GM12864 (cell line): ENCODE results near the gene SCAF8.
"Not testable (repeated sequence)": the region's sequence is repeated elsewhere in the genome, so short reads cannot be mapped to it uniquely, and the experiment has no call there.

Experiments
- DNase-seq: peaks from one replicate; pipeline ENCODE4 v3.0.0-alpha.2; 2011; ENCODE audit warnings: low read depth
- H3K4me3 ChIP-seq: 2 replicates; pipeline ENCODE4 v1.5.1; 2011; ENCODE audit warnings: mild to moderate bottlenecking, low read depth, low read length, control low read depth
- TF ChIP-seq, protein P1 (sequence below): IDR thresholded peaks from 2 replicates; pipeline ENCODE4 v1.5.1; 2011; ENCODE audit warnings: low read depth, mild to moderate bottlenecking, moderate library complexity, low read length, control low read depth, inconsistent platforms; ENCODE audit errors: missing control alignments

Gene SCAF8

DNA sequence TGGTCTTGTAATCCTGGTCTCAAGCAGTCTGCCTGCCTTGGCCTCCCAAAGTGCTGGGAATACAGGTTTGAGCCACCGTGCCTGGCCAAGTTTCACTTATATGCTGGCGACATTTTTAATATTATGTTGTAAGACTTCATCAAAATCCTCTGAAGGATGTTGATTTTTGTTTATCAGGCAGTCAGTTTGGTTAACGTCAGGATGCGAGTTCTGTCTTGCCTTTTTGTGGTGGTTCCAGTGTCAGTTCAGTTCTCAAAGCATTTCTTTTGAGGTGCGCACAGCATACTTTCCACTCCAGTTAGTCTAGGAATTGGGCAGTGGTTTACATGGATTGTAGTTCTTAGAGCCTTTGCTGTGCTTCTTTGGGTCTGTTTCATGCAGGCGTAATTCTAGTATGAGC lies 24.9 kb downstream of the SCAF8 start:
- no peak for DNase-seq
- H3K4me3 ChIP-seq = no peak overlapping the region
- TF ChIP-seq, protein P1, sequence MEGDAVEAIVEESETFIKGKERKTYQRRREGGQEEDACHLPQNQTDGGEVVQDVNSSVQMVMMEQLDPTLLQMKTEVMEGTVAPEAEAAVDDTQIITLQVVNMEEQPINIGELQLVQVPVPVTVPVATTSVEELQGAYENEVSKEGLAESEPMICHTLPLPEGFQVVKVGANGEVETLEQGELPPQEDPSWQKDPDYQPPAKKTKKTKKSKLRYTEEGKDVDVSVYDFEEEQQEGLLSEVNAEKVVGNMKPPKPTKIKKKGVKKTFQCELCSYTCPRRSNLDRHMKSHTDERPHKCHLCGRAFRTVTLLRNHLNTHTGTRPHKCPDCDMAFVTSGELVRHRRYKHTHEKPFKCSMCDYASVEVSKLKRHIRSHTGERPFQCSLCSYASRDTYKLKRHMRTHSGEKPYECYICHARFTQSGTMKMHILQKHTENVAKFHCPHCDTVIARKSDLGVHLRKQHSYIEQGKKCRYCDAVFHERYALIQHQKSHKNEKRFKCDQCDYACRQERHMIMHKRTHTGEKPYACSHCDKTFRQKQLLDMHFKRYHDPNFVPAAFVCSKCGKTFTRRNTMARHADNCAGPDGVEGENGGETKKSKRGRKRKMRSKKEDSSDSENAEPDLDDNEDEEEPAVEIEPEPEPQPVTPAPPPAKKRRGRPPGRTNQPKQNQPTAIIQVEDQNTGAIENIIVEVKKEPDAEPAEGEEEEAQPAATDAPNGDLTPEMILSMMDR = no peak

DNA sequence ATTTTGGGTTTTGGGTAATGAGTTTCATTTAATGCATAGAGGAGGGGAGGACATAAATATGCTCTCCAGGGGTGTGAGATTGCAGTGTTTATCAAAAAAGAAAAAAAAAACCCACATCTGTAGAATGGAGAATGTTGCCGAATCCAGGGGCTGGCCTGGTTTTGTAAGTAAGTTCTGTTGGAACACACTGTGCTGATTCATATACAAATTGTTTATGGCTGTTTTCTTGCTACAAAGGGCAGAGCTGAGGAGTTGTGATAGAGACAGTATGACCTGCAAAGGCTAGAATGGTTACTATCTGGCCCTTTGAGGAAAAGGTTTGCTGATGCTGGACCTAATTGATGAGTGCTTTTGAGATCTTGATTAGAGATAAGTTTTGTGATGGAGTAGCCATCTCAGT lies 30.4 kb downstream of the SCAF8 start:
- no peak for DNase-seq
- H3K4me3 ChIP-seq = no peak overlapping the region
- TF ChIP-seq, protein P1 = no peak

DNA sequence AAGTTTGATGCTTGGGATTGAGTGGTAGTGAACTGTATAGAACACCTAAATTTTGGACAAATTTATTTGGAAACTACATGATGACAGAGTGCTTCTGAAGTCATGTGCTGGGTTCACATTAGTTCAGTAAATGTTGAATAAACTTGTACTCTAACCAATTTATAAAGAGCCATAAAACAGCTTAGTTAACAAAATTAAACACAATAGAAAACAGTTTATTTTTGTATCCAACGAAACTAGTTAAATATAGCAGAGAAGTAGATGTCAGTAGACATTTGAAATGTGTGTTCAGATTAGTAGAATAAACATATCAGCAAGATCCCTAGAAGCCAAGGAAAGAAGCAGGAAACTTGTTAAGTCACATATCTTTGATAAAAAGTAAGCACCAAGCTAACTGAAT lies 32.1 kb downstream of the SCAF8 start:
- H3K4me3 ChIP-seq = no peak overlapping the region
- DNase-seq = no peak
- TF ChIP-seq, protein P1 = no peak

DNA sequence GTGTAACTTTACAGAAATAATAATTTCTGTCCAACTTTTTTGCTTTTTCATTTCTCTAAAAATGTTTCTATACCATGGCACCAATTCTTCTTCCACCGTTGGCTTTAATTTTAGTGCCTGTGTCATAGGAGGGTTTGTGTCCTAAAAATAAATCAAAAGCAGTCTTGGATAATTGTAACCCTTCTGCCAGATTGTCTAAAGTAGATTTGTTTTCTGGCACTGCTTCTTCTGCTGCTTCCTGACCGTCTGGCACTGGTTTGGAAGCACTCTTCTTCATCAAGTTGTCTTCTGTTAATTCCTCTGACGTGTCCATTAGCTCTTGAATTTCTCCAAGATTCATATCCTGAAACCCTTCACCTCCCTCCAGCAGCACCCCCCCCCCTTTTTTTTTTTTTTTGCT lies 33.1 kb downstream of the SCAF8 start:
- DNase-seq = no peak
- TF ChIP-seq, protein P1 = no peak
- no peak overlapping the region for H3K4me3 ChIP-seq

DNA sequence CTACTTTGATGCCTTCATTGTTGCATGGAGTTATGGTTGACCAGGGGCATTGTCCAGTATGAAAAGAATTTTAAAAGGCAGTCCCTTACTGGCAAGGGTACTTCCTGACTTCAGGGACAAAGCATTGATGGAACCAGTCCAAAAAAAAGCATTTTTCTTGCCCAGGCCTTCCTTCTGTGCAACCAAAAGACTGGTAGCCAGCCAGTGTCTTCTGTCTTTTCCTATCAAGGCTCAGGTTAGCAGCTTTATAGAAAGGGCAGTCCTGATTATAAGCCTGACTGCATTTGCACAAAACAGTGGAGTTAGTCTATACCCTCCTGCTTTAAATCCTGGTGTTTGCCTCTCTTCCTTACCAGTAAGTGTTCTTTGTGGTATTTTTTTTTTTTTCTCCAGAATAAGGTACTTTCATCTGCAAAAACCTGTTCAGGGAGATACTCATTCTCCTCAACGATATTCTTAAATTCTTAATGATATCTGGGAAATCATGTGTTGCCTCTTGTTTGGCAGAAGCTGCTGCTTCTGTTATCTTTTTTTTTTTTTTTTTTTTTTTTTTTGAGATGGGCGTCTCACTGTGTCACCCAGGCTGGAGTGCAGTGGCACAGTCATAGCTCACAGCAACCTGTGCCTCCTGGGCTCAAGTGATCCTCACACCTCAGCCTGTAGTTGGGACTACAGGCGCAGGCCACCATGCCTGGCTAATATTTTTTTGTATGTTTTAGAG lies 33.9 kb downstream of the SCAF8 start:
- H3K4me3 ChIP-seq = no peak overlapping the region
- TF ChIP-seq, protein P1 = no peak
- no peak for DNase-seq

DNA sequence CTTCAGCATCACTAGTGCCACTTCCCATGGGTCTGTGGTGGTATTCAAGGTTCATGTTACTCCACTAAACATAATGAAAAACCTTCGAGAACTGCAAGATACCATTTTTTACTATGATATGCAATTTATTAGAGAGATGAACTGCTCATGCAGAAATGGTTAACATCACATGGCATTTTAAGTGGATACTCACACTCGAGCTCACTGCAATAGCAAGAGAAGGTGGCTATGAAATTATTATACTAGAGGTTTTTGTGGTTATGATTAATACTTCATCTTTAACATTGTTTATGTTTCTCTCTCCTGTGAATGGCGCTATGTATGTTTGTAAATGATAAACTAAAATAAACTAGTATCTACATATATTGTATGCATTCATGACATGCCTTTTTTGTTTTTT lies 35.1 kb downstream of the SCAF8 start:
- no peak overlapping the region for H3K4me3 ChIP-seq
- no peak for DNase-seq
- TF ChIP-seq, protein P1 = no peak

DNA sequence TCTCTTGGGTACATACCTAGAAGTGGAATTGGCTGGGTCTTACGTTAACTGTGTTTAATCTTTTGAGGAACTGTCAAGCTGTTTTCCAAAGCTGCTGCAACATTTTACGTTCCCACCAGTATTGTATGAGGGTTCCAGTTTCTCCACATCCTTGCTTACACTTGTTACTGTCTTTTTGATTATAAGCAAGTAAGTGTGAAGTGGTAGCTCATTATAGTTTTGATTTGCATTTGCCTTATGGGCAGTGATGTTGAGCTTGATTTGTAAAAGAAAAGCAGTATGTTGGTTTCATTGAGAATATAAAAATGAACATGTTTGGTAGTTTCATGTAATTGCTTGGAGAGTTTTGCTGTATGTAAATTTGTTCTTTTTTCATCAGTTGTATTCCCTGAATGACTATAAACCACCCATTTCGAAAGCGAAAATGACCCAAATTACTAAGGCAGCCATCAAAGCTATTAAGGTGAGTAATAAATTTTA lies 40.4 kb downstream of the SCAF8 start:
- H3K4me3 ChIP-seq = no peak overlapping the region; the same call in 1 of the 2 replicates
- TF ChIP-seq, protein P1 = no peak
- DNase-seq = peak; percentile 58

DNA sequence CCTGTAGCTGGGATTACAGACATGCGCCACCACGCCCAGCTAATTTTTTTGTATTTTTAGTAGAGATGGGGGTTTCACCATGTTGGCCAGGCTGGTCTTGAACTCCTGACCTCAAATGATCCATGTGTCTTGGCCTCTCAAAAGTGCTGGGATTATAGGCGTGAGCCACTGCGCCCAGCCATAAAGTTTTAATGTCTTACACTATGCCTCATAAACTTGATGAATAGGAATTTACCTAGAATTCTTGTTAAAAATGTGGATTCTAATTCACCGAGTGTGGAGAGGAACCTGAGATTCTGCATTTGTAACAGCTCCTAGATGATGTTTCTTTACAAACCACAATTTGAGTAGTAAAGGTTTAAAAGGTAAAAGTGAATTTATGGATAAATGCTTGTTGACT lies 45.9 kb downstream of the SCAF8 start:
- not testable (repeated sequence) for DNase-seq, H3K4me3 ChIP-seq
